AG20443 (cell line): ENCODE measurements around the gene CUTC.
"Not testable (repeated sequence)": the region's sequence is repeated elsewhere in the genome, so short reads cannot be mapped to it uniquely, and the experiment has no call there.

Experiments
- DNase-seq: peaks from one replicate; pipeline ENCODE4 v3.0.0; 2012; ENCODE audit warnings: low spot score, mixed read lengths

The CUTC gene

GRCh38 chr10:99742701-99743100 lies 10.7 kb downstream of the CUTC start:
- DNase-seq, result peak; percentile 24

GRCh38 chr10:99743841-99744240 lies 11.8 kb downstream of the CUTC start:
- no peak for DNase-seq

GRCh38 chr10:99746166-99746565 lies 14.1 kb downstream of the CUTC start:
- DNase-seq, result not testable (repeated sequence)

GRCh38 chr10:99748823-99749451 lies 16.9 kb downstream of the CUTC start:
- no peak for DNase-seq

- DNase-seq, result no peak
Observed at GRCh38 chr10:99750641-99751040, 18.6 kb downstream of the CUTC start.

GRCh38 chr10:99754670-99755069 lies 22.6 kb downstream of the CUTC start:
- no peak for DNase-seq

- no peak for DNase-seq
Observed at GRCh38 chr10:99756159-99756558, 24.1 kb downstream of the CUTC start.

GRCh38 chr10:99758211-99758891 lies 26.3 kb downstream of the CUTC start:
- DNase-seq, result no peak

GRCh38 chr10:99760321-99760720 lies 28.3 kb downstream of the CUTC start:
- DNase-seq, result no peak

GRCh38 chr10:99761365-99761764 lies 29.3 kb downstream of the CUTC start:
- no peak for DNase-seq

GRCh38 chr10:99765672-99766301 lies 33.8 kb downstream of the CUTC start:
- DNase-seq, result no peak

GRCh38 chr10:99766302-99766681 lies 34.3 kb downstream of the CUTC start:
- DNase-seq, result no peak

GRCh38 chr10:99767901-99768300 lies 35.9 kb downstream of the CUTC start:
- no peak for DNase-seq

- peak; percentile 51 for DNase-seq
Observed at GRCh38 chr10:99768556-99768955, 36.5 kb downstream of the CUTC start.

GRCh38 chr10:99769706-99770105 lies 37.7 kb downstream of the CUTC start:
- DNase-seq, result no peak

GRCh38 chr10:99770408-99771045 lies 38.5 kb downstream of the CUTC start:
- no peak for DNase-seq

- DNase-seq, result peak; percentile 69
Observed at GRCh38 chr10:99775850-99776249, 43.8 kb downstream of the CUTC start.

- no peak for DNase-seq
Observed at GRCh38 chr10:99777918-99778714, 46.1 kb downstream of the CUTC start.

- DNase-seq, result no peak
Observed at GRCh38 chr10:99779335-99779734, 47.3 kb downstream of the CUTC start.

GRCh38 chr10:99781734-99782429 lies 49.8 kb downstream of the CUTC start:
- no peak for DNase-seq

- no peak for DNase-seq
Observed at GRCh38 chr10:99782447-99783286, 50.6 kb downstream of the CUTC start, which contains the start of gene ABCC2. ABCC2 (plus strand) TSS chr10:99782640; CDS start chr10:99782845, 205 bp downstream.
